UCSD-AML1 (cell line): Measurements from ENCODE around the gene DSCAML1.

Source experiments
- DNase-seq: peaks from one replicate; lab custom pipeline; 2025; ENCODE audit not compliant: unreplicated experiment; lab: John Stamatoyannopoulos, UW

The DSCAML1 gene

GRCh38 chr11:117642396-117642795 is 154.6 kb downstream of the DSCAML1 start:
- DNase-seq, result no peak

GRCh38 chr11:117641008-117641915 is 155.8 kb downstream of the DSCAML1 start:
- no peak for DNase-seq

GRCh38 chr11:117640041-117640440 is 157.0 kb downstream of the DSCAML1 start:
- DNase-seq, result no peak

- no peak for DNase-seq
Measured at GRCh38 chr11:117639601-117640000, 157.4 kb downstream of the DSCAML1 start.

- DNase-seq, result no peak
Measured at GRCh38 chr11:117638911-117639543, 158.0 kb downstream of the DSCAML1 start.

- no peak for DNase-seq
Measured at GRCh38 chr11:117634756-117635603, 162.0 kb downstream of the DSCAML1 start.

- no peak for DNase-seq
Measured at GRCh38 chr11:117633976-117634755, 162.8 kb downstream of the DSCAML1 start.

- DNase-seq, result no peak
Measured at GRCh38 chr11:117633186-117633754, 163.7 kb downstream of the DSCAML1 start.

GRCh38 chr11:117632306-117632705 is 164.7 kb downstream of the DSCAML1 start:
- no peak for DNase-seq

GRCh38 chr11:117631336-117632140 is 165.5 kb downstream of the DSCAML1 start:
- no peak for DNase-seq

- DNase-seq, result no peak
Measured at GRCh38 chr11:117629891-117630538, 167.0 kb downstream of the DSCAML1 start.

- DNase-seq, result no peak
Measured at GRCh38 chr11:117629146-117629545, 167.9 kb downstream of the DSCAML1 start.

- no peak for DNase-seq
Measured at GRCh38 chr11:117627259-117627658, 169.8 kb downstream of the DSCAML1 start.

- DNase-seq, result no peak
Measured at GRCh38 chr11:117626576-117626975, 170.4 kb downstream of the DSCAML1 start.

- DNase-seq, result no peak
Measured at GRCh38 chr11:117625237-117625636, 171.8 kb downstream of the DSCAML1 start.

- DNase-seq, result no peak
Measured at GRCh38 chr11:117623831-117624271, 173.2 kb downstream of the DSCAML1 start.

GRCh38 chr11:117621226-117621625 is 175.8 kb downstream of the DSCAML1 start:
- DNase-seq, result no peak

GRCh38 chr11:117620659-117621058 is 176.4 kb downstream of the DSCAML1 start:
- no peak for DNase-seq

- no peak for DNase-seq
Measured at GRCh38 chr11:117620086-117620485, 176.9 kb downstream of the DSCAML1 start.
